Fibroblast of lung (primary cell): ENCODE measurements around the gene KLHL29. TPM values are rescaled to one million over a fixed set of nuclear protein-coding genes. Genes with fewer than 3 reads are reported as not detected.
A peak's percentile ranks its signal among the peaks of the same experiment; 100 is the strongest.

Experiments used
- DNase-seq, 2 donors: peaks; one replicate each; pipeline versions ENCODE4 v3.0.0 to v3.0.0-alpha.2; 2010; ENCODE audit warnings: low read depth in 2 of 2
- H2AFZ ChIP-seq: 2 replicates; pipeline ENCODE4 v1.5.1; 2012; ENCODE audit warnings: low read length, control low read depth, inconsistent platforms
- H3K27ac ChIP-seq: 2 replicates; pipeline ENCODE4 v1.5.1; 2011; ENCODE audit warnings: low read length, control low read depth; ENCODE audit not compliant: insufficient read depth
- H3K27me3 ChIP-seq: 2 replicates; pipeline ENCODE4 v1.5.1; 2011; ENCODE audit warnings: mild to moderate bottlenecking, low read length; ENCODE audit not compliant: control insufficient read depth, insufficient read depth
- H3K36me3 ChIP-seq: 2 replicates; pipeline ENCODE4 v1.5.1; 2011; ENCODE audit warnings: low read length; ENCODE audit not compliant: control insufficient read depth, insufficient read depth
- H3K4me1 ChIP-seq: 2 replicates; pipeline ENCODE4 v1.5.1; 2011; ENCODE audit warnings: low read length; ENCODE audit not compliant: control insufficient read depth, insufficient read depth; ENCODE audit errors: extremely low read depth
- H3K4me2 ChIP-seq: 2 replicates; pipeline ENCODE4 v1.5.1; 2011; ENCODE audit warnings: low read length, control low read depth; ENCODE audit not compliant: insufficient read depth; ENCODE audit errors: extremely low read depth
- H3K4me3 ChIP-seq, 4 experiments: fragments of 200-600 bp in 1 of 4; sonication (generic) in 1 of 4; replicated peaks in 1 of 4; 2 replicates each; pipeline ENCODE4 v1.5.1; 2011 to 2016; ENCODE audit warnings: low read length in 4 of 4, low read depth in 3 of 4, mild to moderate bottlenecking in 3 of 4, control low read depth in 2 of 4, inconsistent platforms in 1 of 4, mixed read lengths in 1 of 4; ENCODE audit not compliant: insufficient read depth in 1 of 4; ENCODE audit errors: control extremely low read depth in 1 of 4
- H3K79me2 ChIP-seq: 2 replicates; pipeline ENCODE4 v1.5.1; 2012; ENCODE audit warnings: mild to moderate bottlenecking, low read length, inconsistent platforms; ENCODE audit not compliant: control insufficient read depth, insufficient read depth
- H3K9ac ChIP-seq: 2 replicates; pipeline ENCODE4 v1.5.1; 2011; ENCODE audit warnings: mild to moderate bottlenecking, low read length, control low read depth; ENCODE audit not compliant: insufficient read depth
- H3K9me3 ChIP-seq: 2 replicates; pipeline ENCODE4 v1.5.1; 2012; ENCODE audit warnings: low read depth, low read length; ENCODE audit not compliant: control insufficient read depth, insufficient read depth
- H4K20me1 ChIP-seq: 2 replicates; pipeline ENCODE4 v1.5.1; 2011; ENCODE audit warnings: low read length; ENCODE audit not compliant: control insufficient read depth, insufficient read depth; ENCODE audit errors: extremely low read depth
- CTCF ChIP-seq, 2 donors: IDR thresholded peaks in 1 of 2; conservative IDR thresholded peaks in 1 of 2; 1 replicate in 1 of 2; 2 replicates in 1 of 2; pipeline ENCODE4 v1.5.1; 2011 to 2012; ENCODE audit warnings: low read length in 2 of 2, control low read depth in 1 of 2, inconsistent platforms in 1 of 2, low read depth in 1 of 2, mild to moderate bottlenecking in 1 of 2
- EZH2 ChIP-seq: IDR thresholded peaks from 2 replicates; pipeline ENCODE4 v1.5.1; 2012; ENCODE audit warnings: low read length, control low read depth, mild to moderate bottlenecking; ENCODE audit errors: missing control alignments
- polyA plus RNA-seq, 2 donors: library from polyadenylated mRNA; depleted of rRNA in 1 of 2; stranded (reverse) in 1 of 2; unstranded in 1 of 2; fragments of >200 nt; gene quantifications; 2 replicates each; pipeline ENCODE4 v1.2.1, GENCODE V29; 2011 to 2012; ENCODE audit warnings: missing spikeins in 1 of 2
- total RNA-seq: library from RNA; depleted of rRNA; stranded (reverse); fragments of >200 nt; gene quantifications from 2 replicates; pipeline ENCODE4 v1.2.1, GENCODE V29; 2014

KLHL29 gene
- total and polyA plus RNA-seq, 2 donors (not counting 1 experiment from before 2014, with no cell fraction given) = 7.1 to 7.9 TPM

GRCh38 chr2:23410596-23410995, 25.6 kb downstream of the KLHL29 start:
- Histone ChIP-seq H3K9ac (no peak overlapping the region), H4K20me1 (no peaks in the 10 kb centered on the region), H3K4me1 (peaks cover 18% of the 10 kb centered on the region), H3K4me2 (no peak overlapping the region), H2AFZ (no peak overlapping the region), H3K4me3 (no peak overlapping the region), H3K9me3 (no peaks in the 10 kb centered on the region), H3K27ac (no peak overlapping the region), H3K79me2 (no peaks in the 10 kb centered on the region), H3K27me3 (no peaks in the 10 kb centered on the region), H3K36me3 (no peaks in the 10 kb centered on the region)
- no peak for DNase-seq
- no peak for TF ChIP-seq EZH2
- TF ChIP-seq CTCF (conservative IDR thresholded peaks at IDR 0.05 in 1 of 2, IDR thresholded peaks at IDR 0.05 in 1 of 2; ENCODE audit: low read depth in 1 of 2, low read length in 2 of 2) = no peak

GRCh38 chr2:23411752-23412431, 26.9 kb downstream of the KLHL29 start:
- DNase-seq = peak; percentile 91 to 93
- H3K79me2 ChIP-seq = no peaks in the 10 kb centered on the region
- peaks cover 18% of the 10 kb centered on the region for H3K4me1 ChIP-seq

GRCh38 chr2:23412556-23413155, 27.7 kb downstream of the KLHL29 start:
- H3K27ac ChIP-seq = peak overlapping the region; percentile 73
- peaks cover 1% of the 10 kb centered on the region for H3K36me3 ChIP-seq
- peak; percentile 56 to 84 for DNase-seq
- no peaks in the 10 kb centered on the region for H3K79me2 ChIP-seq
- no peak overlapping the region for H2AFZ ChIP-seq
- no peak for TF ChIP-seq CTCF (conservative IDR thresholded peaks at IDR 0.05 in 1 of 2, IDR thresholded peaks at IDR 0.05 in 1 of 2; ENCODE audit: low read depth in 1 of 2, low read length in 2 of 2)
- TF ChIP-seq EZH2 = no peak
- H3K9ac ChIP-seq = no peak overlapping the region
- H4K20me1 ChIP-seq = no peaks in the 10 kb centered on the region
- peaks cover 20% of the 10 kb centered on the region for H3K4me1 ChIP-seq
- H3K27me3 ChIP-seq = no peaks in the 10 kb centered on the region
- no peak overlapping the region for H3K4me3 ChIP-seq
- H3K4me2 ChIP-seq = no peak overlapping the region
- no peaks in the 10 kb centered on the region for H3K9me3 ChIP-seq

More at GRCh38 chr2:23411752-23412431, 26.9 kb downstream of the KLHL29 start:
- Histone ChIP-seq H3K9ac (no peak overlapping the region), H3K27ac (peak overlapping the region; percentile 73), H3K36me3 (no peaks in the 10 kb centered on the region), H3K4me2 (no peak overlapping the region), H3K27me3 (no peaks in the 10 kb centered on the region), H3K4me3 (no peak overlapping the region), H2AFZ (no peak overlapping the region), H4K20me1 (no peaks in the 10 kb centered on the region), H3K9me3 (no peaks in the 10 kb centered on the region)
- TF ChIP-seq EZH2 (no peak), CTCF (conservative IDR thresholded peaks at IDR 0.05 in 1 of 2, IDR thresholded peaks at IDR 0.05 in 1 of 2; ENCODE audit: low read depth in 1 of 2, low read length in 2 of 2) (no peak)
